Suprapubic skin (tissue), 4 donors: Measurements from ENCODE around the gene GNAQ.

Experiments used
- CTCF ChIP-seq, 2 donors: fragments of 200-600 bp in 1 of 2; fragments of 450-650 bp in 1 of 2; sonication (generic) in 1 of 2; IDR thresholded peaks; one replicate each; pipeline ENCODE4 v1.5.1; 2016 to 2019; ENCODE audit warnings: antibody characterized with exemption in 2 of 2, mild to moderate bottlenecking in 1 of 2, moderate library complexity in 1 of 2
- EP300 ChIP-seq: sonication (generic); formaldehyde crosslinking; IDR thresholded peaks from one replicate; pipeline ENCODE4 v1.6.1; 2017; ENCODE audit warnings: antibody characterized with exemption
- POLR2A ChIP-seq, 2 donors: fragments of 450-650 bp; IDR thresholded peaks; one replicate each; pipeline ENCODE4 v1.6.1; 2017; ENCODE audit warnings: antibody characterized with exemption in 2 of 2, mild to moderate bottlenecking in 2 of 2, moderate library complexity in 2 of 2
- POLR2AphosphoS5 ChIP-seq, 3 donors: sonication (generic); formaldehyde crosslinking; IDR thresholded peaks; one replicate each; pipeline ENCODE4 v1.6.1; 2017; ENCODE audit warnings: antibody characterized with exemption in 3 of 3

- TF ChIP-seq CTCF (IDR thresholded peaks at IDR 0.05) (no peak), POLR2A (IDR thresholded peaks at IDR 0.05) (no peak), EP300 (no peak), POLR2AphosphoS5 (IDR thresholded peaks at IDR 0.05) (no peak)
Observed at GRCh38 chr9:78073722-78074121, 42.1 kb upstream of the GNAQ start.
